KMS-11 (cell line): ENCODE results near the gene PRPF31.

Experiments
- H2AFZ ChIP-seq: fragments of 200-600 bp; sonication (generic); 2 replicates; pipeline ENCODE4 v1.6.1; 2016; ENCODE audit warnings: antibody characterized with exemption, mixed run types, low read depth
- H3K27ac ChIP-seq: fragments of 200-600 bp; sonication (generic); 2 replicates; pipeline ENCODE4 v1.6.1; 2016; ENCODE audit warnings: mild to moderate bottlenecking, mixed run types
- H3K27me3 ChIP-seq: fragments of 200-600 bp; sonication (generic); 2 replicates; pipeline ENCODE4 v1.6.1; 2017; ENCODE audit warnings: mild to moderate bottlenecking, low read depth, mixed run types, moderate library complexity; ENCODE audit not compliant: insufficient read depth
- H3K36me3 ChIP-seq: fragments of 200-600 bp; sonication (generic); 2 replicates; pipeline ENCODE4 v1.6.1; 2017; ENCODE audit warnings: mild to moderate bottlenecking, mixed run types; ENCODE audit not compliant: insufficient read depth
- H3K4me1 ChIP-seq: fragments of 200-600 bp; sonication (generic); 2 replicates; pipeline ENCODE4 v1.6.1; 2016; ENCODE audit warnings: mild to moderate bottlenecking, low read depth, mixed run types; ENCODE audit not compliant: poor library complexity, severe bottlenecking
- H3K4me2 ChIP-seq: fragments of 200-600 bp; sonication (generic); 2 replicates; pipeline ENCODE4 v1.7.0; 2016; ENCODE audit warnings: mild to moderate bottlenecking, mixed run types
- H3K4me3 ChIP-seq: fragments of 200-600 bp; sonication (generic); IDR thresholded peaks from 2 replicates; pipeline ENCODE4 v1.6.1; 2017; ENCODE audit warnings: low read depth, low read length, mixed read lengths; ENCODE audit not compliant: insufficient read depth
- H3K79me2 ChIP-seq: fragments of 200-600 bp; sonication (generic); 2 replicates; pipeline ENCODE4 v1.6.1; 2016; ENCODE audit warnings: low read depth, mixed run types; ENCODE audit not compliant: insufficient read depth
- H3K9ac ChIP-seq: fragments of 200-600 bp; sonication (generic); 2 replicates; pipeline ENCODE4 v1.6.1; 2016; ENCODE audit warnings: mild to moderate bottlenecking, mixed run types
- H4K20me1 ChIP-seq: fragments of 200-600 bp; sonication (generic); 2 replicates; pipeline ENCODE4 v1.6.1; 2016; ENCODE audit warnings: mild to moderate bottlenecking, mixed run types; ENCODE audit not compliant: insufficient read depth
- TF ChIP-seq, protein P1 (sequence below): fragments of 200-600 bp; sonication (generic); conservative IDR thresholded peaks from 2 replicates; pipeline ENCODE4 v1.6.1; 2017; ENCODE audit warnings: low read depth, mild to moderate bottlenecking, antibody characterized with exemption, low read length, moderate library complexity, mixed read lengths

Gene PRPF31

GRCh38 chr19:54172471-54173358 is 57.2 kb downstream of the PRPF31 start, which contains the start of gene TMC4:
Gene TMC4 (minus strand): TSS chr19:54173160. CDS start chr19:54173117, 43 bp downstream.
- Histone ChIP-seq H3K27ac (no peak within 1 kb of the TSS), H3K4me2 (no peak within 1 kb of the TSS), H3K9ac (no peak within 1 kb of the TSS), H2AFZ (no peak within 1 kb of the TSS), H3K27me3 (peaks cover 12% of the 10 kb centered on the region; the same call in 1 of the 2 replicates), H3K4me1 (peaks cover 6% of the 10 kb centered on the region), H3K79me2 (no peaks in the 10 kb centered on the region), H3K4me3 (no peak within 1 kb of the TSS), H4K20me1 (no peaks in the 10 kb centered on the region), H3K36me3 (no peaks in the 10 kb centered on the region)
- TF ChIP-seq, protein P1, sequence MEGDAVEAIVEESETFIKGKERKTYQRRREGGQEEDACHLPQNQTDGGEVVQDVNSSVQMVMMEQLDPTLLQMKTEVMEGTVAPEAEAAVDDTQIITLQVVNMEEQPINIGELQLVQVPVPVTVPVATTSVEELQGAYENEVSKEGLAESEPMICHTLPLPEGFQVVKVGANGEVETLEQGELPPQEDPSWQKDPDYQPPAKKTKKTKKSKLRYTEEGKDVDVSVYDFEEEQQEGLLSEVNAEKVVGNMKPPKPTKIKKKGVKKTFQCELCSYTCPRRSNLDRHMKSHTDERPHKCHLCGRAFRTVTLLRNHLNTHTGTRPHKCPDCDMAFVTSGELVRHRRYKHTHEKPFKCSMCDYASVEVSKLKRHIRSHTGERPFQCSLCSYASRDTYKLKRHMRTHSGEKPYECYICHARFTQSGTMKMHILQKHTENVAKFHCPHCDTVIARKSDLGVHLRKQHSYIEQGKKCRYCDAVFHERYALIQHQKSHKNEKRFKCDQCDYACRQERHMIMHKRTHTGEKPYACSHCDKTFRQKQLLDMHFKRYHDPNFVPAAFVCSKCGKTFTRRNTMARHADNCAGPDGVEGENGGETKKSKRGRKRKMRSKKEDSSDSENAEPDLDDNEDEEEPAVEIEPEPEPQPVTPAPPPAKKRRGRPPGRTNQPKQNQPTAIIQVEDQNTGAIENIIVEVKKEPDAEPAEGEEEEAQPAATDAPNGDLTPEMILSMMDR = no peak

GRCh38 chr19:54173359-54173699 is 57.8 kb downstream of the PRPF31 start:
- Histone ChIP-seq H4K20me1 (no peaks in the 10 kb centered on the region), H3K9ac (no peak overlapping the region), H2AFZ (no peak overlapping the region), H3K36me3 (no peaks in the 10 kb centered on the region), H3K4me2 (no peak overlapping the region), H3K4me3 (no peak overlapping the region), H3K79me2 (no peaks in the 10 kb centered on the region), H3K27me3 (peaks cover 12% of the 10 kb centered on the region; the same call in 1 of the 2 replicates), H3K4me1 (peaks cover 1% of the 10 kb centered on the region), H3K27ac (no peak overlapping the region)
- TF ChIP-seq, protein P1 = no peak

- no peak overlapping the region for H3K4me3 ChIP-seq
- no peak overlapping the region for H2AFZ ChIP-seq
- H3K4me2 ChIP-seq = no peak overlapping the region
- peaks cover 12% of the 10 kb centered on the region; the same call in 1 of the 2 replicates for H3K27me3 ChIP-seq
- H3K79me2 ChIP-seq = no peaks in the 10 kb centered on the region
- TF ChIP-seq, protein P1 = no peak
- no peaks in the 10 kb centered on the region for H3K4me1 ChIP-seq
- H4K20me1 ChIP-seq = no peaks in the 10 kb centered on the region
- no peaks in the 10 kb centered on the region for H3K36me3 ChIP-seq
- no peak overlapping the region for H3K9ac ChIP-seq
- H3K27ac ChIP-seq = no peak overlapping the region
Measured at GRCh38 chr19:54173951-54174834, 58.6 kb downstream of the PRPF31 start.

GRCh38 chr19:54178581-54179261 is 63.2 kb downstream of the PRPF31 start:
- Histone ChIP-seq H3K4me1 (no peaks in the 10 kb centered on the region), H3K4me2 (no peak overlapping the region), H3K79me2 (no peaks in the 10 kb centered on the region), H3K36me3 (no peaks in the 10 kb centered on the region), H4K20me1 (no peaks in the 10 kb centered on the region), H3K27ac (no peak overlapping the region), H3K27me3 (peaks cover under 1% of the 10 kb centered on the region; the same call in 1 of the 2 replicates), H2AFZ (no peak overlapping the region), H3K9ac (no peak overlapping the region), H3K4me3 (no peak overlapping the region)
- TF ChIP-seq, protein P1 = no peak
